Measurements from ENCODE around the gene HBD. TPM values are rescaled to one million over a fixed set of nuclear protein-coding genes. Genes with fewer than 3 reads are reported as not detected.

Gene HBD
- total RNA-seq, 1 experiment from 2014 or later, result not detected

DNA sequence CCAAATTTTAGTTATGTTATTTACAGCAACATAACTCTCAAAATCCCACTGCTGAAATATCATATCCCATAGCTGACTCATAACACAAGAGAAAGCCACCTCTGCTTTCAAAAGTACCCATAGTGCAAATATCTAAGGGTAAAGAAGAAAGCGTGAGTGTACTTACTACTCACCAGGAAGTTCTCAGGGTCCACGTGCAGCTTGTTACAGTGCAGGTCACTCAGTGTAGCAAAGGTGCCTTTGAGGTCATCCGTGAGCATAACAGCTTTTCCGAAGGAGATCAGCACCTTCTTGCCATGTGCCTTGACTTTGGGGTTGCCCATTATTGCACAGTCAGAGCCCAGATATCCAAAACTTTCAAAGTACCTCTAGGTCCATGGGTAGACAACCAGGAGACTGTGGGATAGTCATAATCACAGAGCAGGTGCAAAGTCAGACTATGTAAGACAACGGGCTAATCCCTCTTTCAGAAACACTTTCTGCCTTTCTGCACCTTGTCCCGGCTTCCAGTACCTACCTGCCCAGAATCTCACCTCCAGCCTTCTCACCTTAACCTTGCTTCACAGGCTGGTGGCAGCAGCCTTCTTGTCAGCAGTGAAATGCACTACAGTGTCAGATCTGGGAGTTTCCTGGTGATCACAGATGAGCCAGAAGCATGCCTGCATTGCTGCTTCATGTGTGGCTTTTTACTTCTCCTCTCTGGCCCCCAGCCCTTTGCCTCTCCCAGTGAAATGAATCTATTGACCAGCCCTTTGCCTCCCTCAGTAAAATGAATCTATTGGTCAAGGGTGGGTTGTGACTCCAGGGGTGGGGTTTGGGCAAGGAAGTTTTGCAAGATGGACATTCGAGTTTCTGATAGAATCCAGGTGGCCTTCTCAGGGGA is 8.9 kb upstream of the HBD start:
- intact Hi-C loops (cut with micrococcal nuclease), result no loop called here
- TF ChIP-seq RAD21 (IDR thresholded peaks at IDR 0.05; ENCODE audit: low read depth) (no peak), YY1 (IDR thresholded peaks at IDR 0.05; ENCODE audit: extremely low read depth, insufficient replicate concordance, low read depth, low read length) (no peak), JUND (IDR thresholded peaks at IDR 0.05) (no peak), CBX3 (IDR thresholded peaks at IDR 0.05; ENCODE audit: low read depth) (no peak)
- TF ChIP-seq, protein P1, sequence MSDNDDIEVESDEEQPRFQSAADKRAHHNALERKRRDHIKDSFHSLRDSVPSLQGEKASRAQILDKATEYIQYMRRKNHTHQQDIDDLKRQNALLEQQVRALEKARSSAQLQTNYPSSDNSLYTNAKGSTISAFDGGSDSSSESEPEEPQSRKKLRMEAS (IDR thresholded peaks at IDR 0.05), result no peak
- no peaks in the 10 kb centered on the region for H3K9me2 ChIP-seq (ENCODE audit: insufficient read depth)
- DNase-seq (ENCODE audit: low read depth, low spot score) (no peak), ATAC-seq (no peak)
- no peaks in the 10 kb centered on the region for H3K79me2 ChIP-seq (ENCODE audit: insufficient read depth, low read length)
- no peak overlapping the region for H3K9ac ChIP-seq (ENCODE audit: low read length)
- H3K27me3 ChIP-seq (ENCODE audit: insufficient read depth, low read length), result peaks cover 87% of the 10 kb centered on the region
- ChIA-PET CTCF (no interaction called here), POLR2A (no interaction called here), RAD21 (ENCODE audit: low non-redundant PET in 1 of 2, low total read pairs in 2 of 2, uncharacterized antibody in 2 of 2, unreplicated experiment in 2 of 2) (no interaction called here)
- no peaks in the 10 kb centered on the region for H3K9me3 ChIP-seq (ENCODE audit: control insufficient read depth in 1 of 2, insufficient read depth in 1 of 2, low read depth in 1 of 2, low read length in 2 of 2)
- H2AFZ ChIP-seq (ENCODE audit: low read depth, low read length, poor library complexity, severe bottlenecking), result no peak overlapping the region
- no peak overlapping the region for H3K4me2 ChIP-seq (ENCODE audit: low read length)
- H3K36me3 ChIP-seq (ENCODE audit: control insufficient read depth in 1 of 2, insufficient read depth in 2 of 2, low read length in 2 of 2), result no peaks in the 10 kb centered on the region
- H4K20me1 ChIP-seq (ENCODE audit: insufficient read depth), result no peaks in the 10 kb centered on the region
- H3K4me1 ChIP-seq (ENCODE audit: control insufficient read depth in 1 of 2, insufficient read depth in 2 of 2, low read length in 2 of 2), result no peaks in the 10 kb centered on the region
- no peak overlapping the region for H3K4me3 ChIP-seq (replicated peaks in 1 of 2; ENCODE audit: low read depth in 1 of 2, low read length in 2 of 2)
- no TSS peak for BruUV-seq (replicated peaks)
- no peak overlapping the region for H3K27ac ChIP-seq (ENCODE audit: low read depth, low read length)

DNA sequence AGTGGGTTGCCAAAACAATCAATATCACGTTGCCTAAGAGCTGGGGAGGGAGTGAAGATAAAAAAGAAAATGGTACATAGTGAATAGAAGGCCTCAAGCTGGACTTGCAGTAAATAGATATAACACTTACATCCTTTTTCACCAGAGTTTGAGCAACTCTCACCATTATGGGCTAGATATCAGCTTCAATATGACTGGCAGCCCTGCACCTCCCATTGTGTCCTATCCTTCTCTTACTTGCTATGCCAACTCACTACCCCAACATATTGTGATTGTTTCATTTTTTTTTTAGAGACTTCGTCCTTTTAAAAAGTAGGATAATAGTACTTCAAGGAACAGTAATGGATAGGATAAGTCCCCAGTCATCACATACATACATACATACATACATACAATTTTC is 7.9 kb upstream of the HBD start:
- Histone ChIP-seq H3K27me3 (ENCODE audit: insufficient read depth, low read length) (peaks cover 78% of the 10 kb centered on the region), H3K4me3 (replicated peaks in 1 of 2; ENCODE audit: low read depth in 1 of 2, low read length in 2 of 2) (no peak overlapping the region), H3K79me2 (ENCODE audit: insufficient read depth, low read length) (no peaks in the 10 kb centered on the region), H3K27ac (ENCODE audit: low read depth, low read length) (no peak overlapping the region), H3K36me3 (ENCODE audit: control insufficient read depth in 1 of 2, insufficient read depth in 2 of 2, low read length in 2 of 2) (no peaks in the 10 kb centered on the region), H3K9ac (ENCODE audit: low read length) (no peak overlapping the region), H3K4me2 (ENCODE audit: low read length) (no peak overlapping the region), H3K9me2 (ENCODE audit: insufficient read depth) (no peaks in the 10 kb centered on the region), H3K9me3 (ENCODE audit: control insufficient read depth in 1 of 2, insufficient read depth in 1 of 2, low read depth in 1 of 2, low read length in 2 of 2) (no peaks in the 10 kb centered on the region), H4K20me1 (ENCODE audit: insufficient read depth) (no peaks in the 10 kb centered on the region), H3K4me1 (ENCODE audit: control insufficient read depth in 1 of 2, insufficient read depth in 2 of 2, low read length in 2 of 2) (no peaks in the 10 kb centered on the region), H2AFZ (ENCODE audit: low read depth, low read length, poor library complexity, severe bottlenecking) (no peak overlapping the region)
- CTCF ChIA-PET, result no interaction called here
- ATAC-seq (no peak), DNase-seq (ENCODE audit: low read depth, low spot score) (no peak)
- intact Hi-C loops (cut with micrococcal nuclease), result no loop called here
- TF ChIP-seq SIN3A (IDR thresholded peaks at IDR 0.05; ENCODE audit: low read depth), result no peak
- TF ChIP-seq CEBPB (IDR thresholded peaks at IDR 0.05; ENCODE audit: low read depth), result no peak
- TF ChIP-seq, protein P2, sequence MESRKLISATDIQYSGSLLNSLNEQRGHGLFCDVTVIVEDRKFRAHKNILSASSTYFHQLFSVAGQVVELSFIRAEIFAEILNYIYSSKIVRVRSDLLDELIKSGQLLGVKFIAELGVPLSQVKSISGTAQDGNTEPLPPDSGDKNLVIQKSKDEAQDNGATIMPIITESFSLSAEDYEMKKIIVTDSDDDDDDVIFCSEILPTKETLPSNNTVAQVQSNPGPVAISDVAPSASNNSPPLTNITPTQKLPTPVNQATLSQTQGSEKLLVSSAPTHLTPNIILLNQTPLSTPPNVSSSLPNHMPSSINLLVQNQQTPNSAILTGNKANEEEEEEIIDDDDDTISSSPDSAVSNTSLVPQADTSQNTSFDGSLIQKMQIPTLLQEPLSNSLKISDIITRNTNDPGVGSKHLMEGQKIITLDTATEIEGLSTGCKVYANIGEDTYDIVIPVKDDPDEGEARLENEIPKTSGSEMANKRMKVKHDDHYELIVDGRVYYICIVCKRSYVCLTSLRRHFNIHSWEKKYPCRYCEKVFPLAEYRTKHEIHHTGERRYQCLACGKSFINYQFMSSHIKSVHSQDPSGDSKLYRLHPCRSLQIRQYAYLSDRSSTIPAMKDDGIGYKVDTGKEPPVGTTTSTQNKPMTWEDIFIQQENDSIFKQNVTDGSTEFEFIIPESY (IDR thresholded peaks at IDR 0.05; ENCODE audit: extremely low read depth, insufficient replicate concordance, low read length), result no peak
- no peak for TF ChIP-seq CBX3 (IDR thresholded peaks at IDR 0.05; ENCODE audit: low read depth)
- TF ChIP-seq JUND (IDR thresholded peaks at IDR 0.05), result no peak
- no peak for TF ChIP-seq ELF1 (IDR thresholded peaks at IDR 0.05; ENCODE audit: borderline replicate concordance, low read depth)
- TF ChIP-seq EGR1 (IDR thresholded peaks at IDR 0.05; ENCODE audit: low read depth), result no peak
- BruUV-seq (replicated peaks), result no TSS peak
- POLR2A ChIA-PET, result no interaction called here
- RAD21 ChIA-PET (ENCODE audit: low non-redundant PET in 1 of 2, low total read pairs in 2 of 2, uncharacterized antibody in 2 of 2, unreplicated experiment in 2 of 2), result no interaction called here

Data from HCT116 (cell line).